B cell (primary cell): Measurements from ENCODE around the gene PTPRN2. TPM values are rescaled to one million over a fixed set of nuclear protein-coding genes. Genes with fewer than 3 reads are reported as not detected.
A peak's percentile ranks its signal among the peaks of the same experiment; 100 is the strongest.

ENCODE experiments used
- ATAC-seq: fragments of 200-7000 bp; cut with Tn5 transposase; one replicate; pipeline ENCODE4 v1.10.0; 2021; ENCODE audit warnings: low read depth, mild to moderate bottlenecking, moderate number of reproducible peaks, moderate library complexity
- CTCF ChIA-PET: fragments of 350-600 bp; sonication (Branson Sonifier 250); formaldehyde crosslinking; loops from one replicate; lab custom pipeline; 2021; ENCODE audit warnings: antibody characterized with exemption, inconsistent platforms; lab: Charles Lee
- POLR2A ChIA-PET: fragments of 350-600 bp; sonication (Branson Sonifier 250); formaldehyde crosslinking; loops from one replicate; lab custom pipeline; 2021; ENCODE audit warnings: antibody characterized with exemption; lab: Charles Lee
- DNase-seq: peaks from one replicate; pipeline ENCODE4 v3.0.0; 2013
- H2AFZ ChIP-seq: 2 replicates; pipeline ENCODE4 v1.6.1; 2012; ENCODE audit warnings: mild to moderate bottlenecking, low read depth, low read length; ENCODE audit not compliant: insufficient read depth, poor library complexity, severe bottlenecking
- H3K27ac ChIP-seq, 2 donors: 1 replicate in 1 of 2; 2 replicates in 1 of 2; pipeline ENCODE4 v1.5.1; 2012 to 2013; ENCODE audit warnings: low read length in 2 of 2, mild to moderate bottlenecking in 2 of 2, moderate library complexity in 1 of 2
- H3K27me3 ChIP-seq, 4 experiments: fragments of 200-600 bp in 1 of 4; sonication (generic) in 1 of 4; replicated peaks in 1 of 4; 1 replicate in 2 of 4; 2 replicates in 2 of 4; pipeline versions ENCODE4 v1.6.1 to v1.7.0; 2013 to 2016; ENCODE audit warnings: low read length in 3 of 4, mild to moderate bottlenecking in 2 of 4, mixed read lengths in 1 of 4, moderate library complexity in 1 of 4; ENCODE audit not compliant: insufficient read depth in 4 of 4, control insufficient read depth in 3 of 4; ENCODE audit errors: control extremely low read depth in 1 of 4
- H3K36me3 ChIP-seq, 2 experiments: replicated peaks in 1 of 2; 1 replicate in 1 of 2; 2 replicates in 1 of 2; pipeline versions ENCODE4 v1.6.1 to v1.7.1; 2013; ENCODE audit warnings: low read length in 1 of 2; ENCODE audit not compliant: insufficient read depth in 2 of 2, control insufficient read depth in 1 of 2; ENCODE audit errors: control extremely low read depth in 1 of 2, extremely low read depth in 1 of 2
- H3K4me1 ChIP-seq, 2 donors: fragments of 200-600 bp in 1 of 2; sonication (generic) in 1 of 2; 1 replicate in 1 of 2; 2 replicates in 1 of 2; pipeline versions ENCODE4 v1.5.1 to v1.6.1; 2013 to 2017; ENCODE audit warnings: low read length in 2 of 2; ENCODE audit not compliant: control insufficient read depth in 2 of 2, insufficient read depth in 2 of 2
- H3K4me2 ChIP-seq: replicated peaks from 2 replicates; pipeline ENCODE3; 2012; ENCODE audit warnings: mild to moderate bottlenecking, low read depth, low read length; ENCODE audit not compliant: poor library complexity, severe bottlenecking
- H3K4me3 ChIP-seq, 5 experiments: fragments of 200-600 bp in 1 of 5; sonication (generic) in 1 of 5; 1 replicate in 3 of 5; 2 replicates in 2 of 5; pipeline versions ENCODE4 v1.5.1 to v1.7.0; 2011 to 2016; ENCODE audit warnings: low read length in 4 of 5, mild to moderate bottlenecking in 4 of 5, low read depth in 2 of 5, control low read depth in 1 of 5, moderate library complexity in 1 of 5; ENCODE audit not compliant: insufficient read depth in 1 of 5; ENCODE audit errors: control extremely low read depth in 1 of 5, extremely low read depth in 1 of 5
- H3K79me2 ChIP-seq: fragments of 200-600 bp; sonication (generic); one replicate; pipeline ENCODE4 v1.6.0; 2016; ENCODE audit warnings: low read length; ENCODE audit not compliant: control insufficient read depth, insufficient read depth
- H3K9ac ChIP-seq: fragments of 200-600 bp; sonication (generic); 2 replicates; pipeline ENCODE4 v1.6.1; 2017; ENCODE audit warnings: mild to moderate bottlenecking, low read length, moderate library complexity
- H3K9me3 ChIP-seq, 3 donors: one replicate each; pipeline versions ENCODE4 v1.6.1 to v1.7.1; 2013; ENCODE audit warnings: low read length in 2 of 3; ENCODE audit not compliant: control insufficient read depth in 2 of 3, insufficient read depth in 1 of 3; ENCODE audit errors: control extremely low read depth in 1 of 3
- H4K20me1 ChIP-seq: 2 replicates; pipeline ENCODE4 v1.6.0; 2012; ENCODE audit warnings: mild to moderate bottlenecking, low read length; ENCODE audit not compliant: insufficient read depth, control insufficient read depth, poor library complexity, severe bottlenecking
- H3K27ac Mint-ChIP-seq: one replicate; pipeline ENCODE4 v1.8.0; 2021; ENCODE audit warnings: mixed read lengths
- H3K27me3 Mint-ChIP-seq: one replicate; pipeline ENCODE4 v1.8.0; 2021; ENCODE audit warnings: mixed read lengths
- H3K4me1 Mint-ChIP-seq: one replicate; pipeline ENCODE4 v1.8.0; 2021; ENCODE audit warnings: mixed read lengths
- H3K4me3 Mint-ChIP-seq: one replicate; pipeline ENCODE4 v1.8.0; 2021; ENCODE audit warnings: mixed read lengths
- H3K9me3 Mint-ChIP-seq: one replicate; pipeline ENCODE4 v1.8.0; 2022; ENCODE audit warnings: mixed read lengths; ENCODE audit not compliant: insufficient read depth
- CTCF ChIP-seq: fragments of 200-600 bp; IDR thresholded peaks from one replicate; pipeline ENCODE4 v1.8.0; 2022; ENCODE audit warnings: antibody characterized with exemption, mild to moderate bottlenecking
- EZH2 ChIP-seq: IDR thresholded peaks from 2 replicates; pipeline ENCODE4 v1.6.1; 2012; ENCODE audit warnings: borderline replicate concordance, low read depth, mild to moderate bottlenecking, moderate library complexity, low read length; ENCODE audit not compliant: insufficient read depth, poor library complexity, severe bottlenecking
- WGBS: methylation state at CpG from one replicate; pipeline ENCODE4 v1.1.5; 2013; ENCODE audit warnings: missing lambda C conversion rate; ENCODE audit not compliant: insufficient coverage; 5-methylcytosine and 5-hydroxymethylcytosine counted together
- intact Hi-C: fragments of 100-400 bp; cut with micrococcal nuclease; formaldehyde crosslinking; loops from one replicate; pipeline ENCODE4 v1.10.0; 2022
- polyA plus RNA-seq: library from polyadenylated mRNA; depleted of rRNA; stranded (reverse); fragments of >200 nt; gene quantifications from 2 replicates; pipeline ENCODE4 v1.2.3, GENCODE V29; 2012
- total RNA-seq, 2 donors: library from RNA; stranded (reverse); fragments of 120-200 nt in 1 of 2; gene quantifications; 1 replicate in 1 of 2; 2 replicates in 1 of 2; pipeline versions ENCODE4 v1.2.3 to v1.2.4, GENCODE V29; 2013 to 2022

PTPRN2 gene
- total and polyA plus RNA-seq, 2 donors (not counting 1 experiment from before 2014, with no cell fraction given): 2.0 to 5.0 TPM

- H3K36me3 ChIP-seq: no peaks in the 10 kb centered on the region
- Mint-ChIP-seq H3K27ac (no peak overlapping the region), H3K27me3 (peaks cover 3% of the 10 kb centered on the region), H3K9me3 (no peaks in the 10 kb centered on the region), H3K4me3 (no peak overlapping the region), H3K4me1 (no peaks in the 10 kb centered on the region)
- no peaks in the 10 kb centered on the region for H3K79me2 ChIP-seq
- H3K4me1 ChIP-seq: no peaks in the 10 kb centered on the region
- TF ChIP-seq EZH2: no peak
- TF ChIP-seq CTCF: no peak
- ATAC-seq: peak; percentile 28
- ChIA-PET POLR2A (no interaction called here), CTCF (no interaction called here)
- intact Hi-C loops: no loop called here
- H3K4me3 ChIP-seq: no peak overlapping the region
- H3K27ac ChIP-seq: no peak overlapping the region
- no peaks in the 10 kb centered on the region for H3K27me3 ChIP-seq
- H2AFZ ChIP-seq: no peak overlapping the region
- 100% methylated on average over 1 of the region's 3 CpGs for WGBS
- peaks cover 0 to 11% (median 0%) of the 10 kb centered on the region in 3 donors for H3K9me3 ChIP-seq
- H3K4me2 ChIP-seq: no peak overlapping the region
- no peaks in the 10 kb centered on the region for H4K20me1 ChIP-seq
- peak; percentile 35 for DNase-seq
- no peak overlapping the region for H3K9ac ChIP-seq
These were observed 7.4 kb upstream of the PTPRN2 start for GRCh38 chr7:158595068-158595467.

GRCh38 chr7:158592541-158592940 lies 4.9 kb upstream of the PTPRN2 start:
- H2AFZ ChIP-seq: no peak overlapping the region
- intact Hi-C loops: no loop called here
- no peak overlapping the region for H3K9ac ChIP-seq
- no peak overlapping the region for H3K4me2 ChIP-seq
- Mint-ChIP-seq H3K4me1 (no peaks in the 10 kb centered on the region), H3K9me3 (no peaks in the 10 kb centered on the region), H3K27me3 (peaks cover 12% of the 10 kb centered on the region), H3K27ac (no peak overlapping the region), H3K4me3 (no peak overlapping the region)
- POLR2A ChIA-PET: no interaction called here
- TF ChIP-seq EZH2: no peak
- no peak for TF ChIP-seq CTCF
- H3K27ac ChIP-seq: no peak overlapping the region
- no peaks in the 10 kb centered on the region for H3K4me1 ChIP-seq
- no peak overlapping the region for H3K4me3 ChIP-seq
- H3K36me3 ChIP-seq: no peaks in the 10 kb centered on the region
- no peak for DNase-seq
- CTCF ChIA-PET: no interaction called here
- peaks cover 0 to 12% (median 5%) of the 10 kb centered on the region in 4 experiments for H3K27me3 ChIP-seq
- H4K20me1 ChIP-seq: no peaks in the 10 kb centered on the region
- no peak for ATAC-seq
- H3K79me2 ChIP-seq: no peaks in the 10 kb centered on the region
- peaks cover 0 to 21% (median 0%) of the 10 kb centered on the region in 3 donors for H3K9me3 ChIP-seq
- 80% methylated on average over 1 of the region's 1 CpG for WGBS
